Measurements from ENCODE around the gene SLC44A3.

- TF ChIP-seq EZH2 (optimal IDR thresholded peaks at IDR 0.05; ENCODE audit: low read depth, low read length) (no peak), EZH2phosphoT487 (IDR thresholded peaks at IDR 0.05; ENCODE audit: low read length) (no peak)
- TF ChIP-seq, protein P1, sequence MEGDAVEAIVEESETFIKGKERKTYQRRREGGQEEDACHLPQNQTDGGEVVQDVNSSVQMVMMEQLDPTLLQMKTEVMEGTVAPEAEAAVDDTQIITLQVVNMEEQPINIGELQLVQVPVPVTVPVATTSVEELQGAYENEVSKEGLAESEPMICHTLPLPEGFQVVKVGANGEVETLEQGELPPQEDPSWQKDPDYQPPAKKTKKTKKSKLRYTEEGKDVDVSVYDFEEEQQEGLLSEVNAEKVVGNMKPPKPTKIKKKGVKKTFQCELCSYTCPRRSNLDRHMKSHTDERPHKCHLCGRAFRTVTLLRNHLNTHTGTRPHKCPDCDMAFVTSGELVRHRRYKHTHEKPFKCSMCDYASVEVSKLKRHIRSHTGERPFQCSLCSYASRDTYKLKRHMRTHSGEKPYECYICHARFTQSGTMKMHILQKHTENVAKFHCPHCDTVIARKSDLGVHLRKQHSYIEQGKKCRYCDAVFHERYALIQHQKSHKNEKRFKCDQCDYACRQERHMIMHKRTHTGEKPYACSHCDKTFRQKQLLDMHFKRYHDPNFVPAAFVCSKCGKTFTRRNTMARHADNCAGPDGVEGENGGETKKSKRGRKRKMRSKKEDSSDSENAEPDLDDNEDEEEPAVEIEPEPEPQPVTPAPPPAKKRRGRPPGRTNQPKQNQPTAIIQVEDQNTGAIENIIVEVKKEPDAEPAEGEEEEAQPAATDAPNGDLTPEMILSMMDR (IDR thresholded peaks at IDR 0.05; ENCODE audit: low read length): no peak
Measured at GRCh38 chr1:94798054-94798453, 22.1 kb upstream of the SLC44A3 start.
